ENCODE results near the gene CCDC154.

The CCDC154 gene

GRCh38 chr16:1422076-1422475 is 22.3 kb downstream of the CCDC154 start:
- Histone ChIP-seq H3K9me3 (no peaks in the 10 kb centered on the region), H3K4me3 (ENCODE audit: low read depth, low read length) (no peak overlapping the region), H3K4me1 (no peaks in the 10 kb centered on the region), H3K36me3 (peaks cover 7% of the 10 kb centered on the region; the same call in 1 of the 2 replicates), H3K27me3 (no peaks in the 10 kb centered on the region)
- TF ChIP-seq CTCF (IDR thresholded peaks at IDR 0.05; ENCODE audit: low read depth, low read length): no peak
- DNase-seq: no peak

- no peak for TF ChIP-seq CTCF (IDR thresholded peaks at IDR 0.05; ENCODE audit: low read depth, low read length)
- H3K36me3 ChIP-seq: peaks cover 7% of the 10 kb centered on the region; the same call in 1 of the 2 replicates
- H3K9me3 ChIP-seq: no peaks in the 10 kb centered on the region
- H3K4me1 ChIP-seq: no peaks in the 10 kb centered on the region
- no peak for DNase-seq
- H3K27me3 ChIP-seq: no peaks in the 10 kb centered on the region
- peak overlapping the region; percentile 100 for H3K4me3 ChIP-seq (ENCODE audit: low read depth, low read length)
These were observed 24.2 kb downstream of the CCDC154 start for GRCh38 chr16:1420111-1420539.

GRCh38 chr16:1416521-1416941 is 27.8 kb downstream of the CCDC154 start:
- no peak for DNase-seq
- H3K4me1 ChIP-seq: no peaks in the 10 kb centered on the region
- H3K27me3 ChIP-seq: no peaks in the 10 kb centered on the region

GRCh38 chr16:1414532-1415260 is 29.7 kb downstream of the CCDC154 start, which contains the start of gene UNKL:
TSS of gene UNKL (minus strand) at chr16:1414704. CDS start at chr16:1414691, 13 bp downstream.
- H3K9me3 ChIP-seq: no peaks in the 10 kb centered on the region
- peaks cover 7% of the 10 kb centered on the region; the same call in 1 of the 2 replicates for H3K36me3 ChIP-seq
- no peaks in the 10 kb centered on the region for H3K27me3 ChIP-seq
- H3K4me3 ChIP-seq (ENCODE audit: low read depth, low read length): peak within 1 kb of the TSS; percentile 69
- DNase-seq: peak; percentile 87
- no peak for TF ChIP-seq CTCF (IDR thresholded peaks at IDR 0.05; ENCODE audit: low read depth, low read length)
- H3K4me1 ChIP-seq: no peaks in the 10 kb centered on the region

More at GRCh38 chr16:1416521-1416941, 27.8 kb downstream of the CCDC154 start:
- H3K36me3 ChIP-seq: peaks cover 7% of the 10 kb centered on the region; the same call in 1 of the 2 replicates
- no peak for TF ChIP-seq CTCF (IDR thresholded peaks at IDR 0.05; ENCODE audit: low read depth, low read length)
- H3K9me3 ChIP-seq: no peaks in the 10 kb centered on the region
- no peak overlapping the region for H3K4me3 ChIP-seq (ENCODE audit: low read depth, low read length)

GRCh38 chr16:1413684-1414531 is 30.4 kb downstream of the CCDC154 start:
- H3K9me3 ChIP-seq: no peaks in the 10 kb centered on the region
- peak overlapping the region; percentile 69 for H3K4me3 ChIP-seq (ENCODE audit: low read depth, low read length)
- H3K27me3 ChIP-seq: no peaks in the 10 kb centered on the region
- TF ChIP-seq CTCF (IDR thresholded peaks at IDR 0.05; ENCODE audit: low read depth, low read length): peak; percentile 60
- peaks cover 7% of the 10 kb centered on the region; the same call in 1 of the 2 replicates for H3K36me3 ChIP-seq
- H3K4me1 ChIP-seq: no peaks in the 10 kb centered on the region
- peak; percentile 72 for DNase-seq

Data from BE2C (cell line).